ENCODE results near the gene SH2B2.

The SH2B2 gene

GRCh38 chr7:102258073-102258748 is 28.5 kb upstream of the SH2B2 start:
- Mint-ChIP-seq H3K36me3 (ENCODE audit: low read depth) (no peaks in the 10 kb centered on the region), H3K4me1 (ENCODE audit: low read depth) (no peaks in the 10 kb centered on the region), H3K27me3 (ENCODE audit: low read depth) (no peaks in the 10 kb centered on the region), H3K27ac (no peak overlapping the region), H3K4me3 (no peak overlapping the region), H3K9me3 (no peaks in the 10 kb centered on the region)

DNA sequence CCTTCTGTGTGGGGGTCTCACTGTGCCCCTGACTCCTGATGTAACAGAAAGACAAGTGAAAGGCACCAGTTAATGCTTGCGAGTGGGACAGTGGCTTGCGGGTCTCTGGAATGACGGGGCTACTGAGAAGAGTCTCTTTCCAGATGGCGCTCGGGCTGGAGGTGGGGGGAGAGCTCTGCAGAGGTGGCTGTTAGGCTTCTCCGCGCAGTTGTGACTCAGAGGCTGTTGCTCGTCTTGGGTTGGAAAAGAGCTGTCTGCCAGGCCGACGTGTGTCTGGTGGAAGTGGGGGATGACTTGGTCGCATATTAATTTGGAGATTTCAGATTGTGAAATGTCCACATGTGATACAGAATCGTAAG is 27.9 kb upstream of the SH2B2 start:
- Mint-ChIP-seq H3K27me3 (ENCODE audit: low read depth) (no peaks in the 10 kb centered on the region), H3K27ac (no peak overlapping the region), H3K36me3 (ENCODE audit: low read depth) (no peaks in the 10 kb centered on the region), H3K4me3 (no peak overlapping the region), H3K9me3 (no peaks in the 10 kb centered on the region), H3K4me1 (ENCODE audit: low read depth) (no peaks in the 10 kb centered on the region)

- Mint-ChIP-seq H3K27me3 (ENCODE audit: low read depth) (no peaks in the 10 kb centered on the region), H3K9me3 (no peaks in the 10 kb centered on the region), H3K36me3 (ENCODE audit: low read depth) (no peaks in the 10 kb centered on the region), H3K27ac (no peak overlapping the region), H3K4me3 (no peak overlapping the region), H3K4me1 (ENCODE audit: low read depth) (no peaks in the 10 kb centered on the region)
These were observed 25.8 kb upstream of the SH2B2 start for GRCh38 chr7:102260856-102261255.

GRCh38 chr7:102261451-102261850 is 25.2 kb upstream of the SH2B2 start:
- Mint-ChIP-seq H3K27ac (no peak overlapping the region), H3K36me3 (ENCODE audit: low read depth) (no peaks in the 10 kb centered on the region), H3K27me3 (ENCODE audit: low read depth) (no peaks in the 10 kb centered on the region), H3K4me3 (no peak overlapping the region), H3K9me3 (no peaks in the 10 kb centered on the region), H3K4me1 (ENCODE audit: low read depth) (no peaks in the 10 kb centered on the region)

DNA sequence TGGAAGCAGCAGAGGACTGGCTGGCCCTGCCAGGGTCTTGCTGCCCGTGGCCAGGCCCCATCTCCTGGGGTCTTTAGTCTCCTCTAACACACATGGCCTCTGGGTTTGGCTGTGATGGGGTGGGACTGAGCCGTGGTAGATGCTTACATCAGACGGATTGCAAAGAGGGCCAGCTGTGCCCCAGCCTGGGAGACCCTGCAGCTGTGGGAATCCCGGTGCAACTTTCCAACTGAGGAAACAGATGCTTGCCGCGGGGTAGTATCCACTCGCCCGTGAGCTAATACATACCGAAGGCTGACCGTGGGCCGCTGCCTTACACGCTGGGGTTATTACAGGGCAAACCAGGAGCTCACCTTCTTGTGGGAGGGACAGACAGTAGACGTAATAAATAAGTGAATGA is 24.1 kb upstream of the SH2B2 start:
- no peaks in the 10 kb centered on the region for H3K27me3 Mint-ChIP-seq (ENCODE audit: low read depth)
- H3K4me3 Mint-ChIP-seq = no peak overlapping the region
- H3K4me1 Mint-ChIP-seq (ENCODE audit: low read depth) = no peaks in the 10 kb centered on the region
- no peak overlapping the region for H3K27ac Mint-ChIP-seq
- no peaks in the 10 kb centered on the region for H3K36me3 Mint-ChIP-seq (ENCODE audit: low read depth)
- H3K9me3 Mint-ChIP-seq = no peaks in the 10 kb centered on the region

- Mint-ChIP-seq H3K9me3 (no peaks in the 10 kb centered on the region), H3K27me3 (ENCODE audit: low read depth) (no peaks in the 10 kb centered on the region), H3K27ac (no peak overlapping the region), H3K4me3 (no peak overlapping the region), H3K4me1 (ENCODE audit: low read depth) (no peaks in the 10 kb centered on the region), H3K36me3 (ENCODE audit: low read depth) (no peaks in the 10 kb centered on the region)
These were observed 22.2 kb upstream of the SH2B2 start for GRCh38 chr7:102264367-102264891.

GRCh38 chr7:102266541-102266940 is 20.1 kb upstream of the SH2B2 start:
- no peaks in the 10 kb centered on the region for H3K36me3 Mint-ChIP-seq (ENCODE audit: low read depth)
- H3K4me3 Mint-ChIP-seq = no peak overlapping the region
- H3K27ac Mint-ChIP-seq = no peak overlapping the region
- no peaks in the 10 kb centered on the region for H3K9me3 Mint-ChIP-seq
- H3K27me3 Mint-ChIP-seq (ENCODE audit: low read depth) = no peaks in the 10 kb centered on the region
- H3K4me1 Mint-ChIP-seq (ENCODE audit: low read depth) = no peaks in the 10 kb centered on the region

- H3K27me3 Mint-ChIP-seq (ENCODE audit: low read depth) = no peaks in the 10 kb centered on the region
- no peaks in the 10 kb centered on the region for H3K9me3 Mint-ChIP-seq
- no peak overlapping the region for H3K4me3 Mint-ChIP-seq
- H3K36me3 Mint-ChIP-seq (ENCODE audit: low read depth) = no peaks in the 10 kb centered on the region
- peaks cover 2% of the 10 kb centered on the region for H3K4me1 Mint-ChIP-seq (ENCODE audit: low read depth)
- H3K27ac Mint-ChIP-seq = no peak overlapping the region
These were observed 18.0 kb upstream of the SH2B2 start for GRCh38 chr7:102268635-102269034.

DNA sequence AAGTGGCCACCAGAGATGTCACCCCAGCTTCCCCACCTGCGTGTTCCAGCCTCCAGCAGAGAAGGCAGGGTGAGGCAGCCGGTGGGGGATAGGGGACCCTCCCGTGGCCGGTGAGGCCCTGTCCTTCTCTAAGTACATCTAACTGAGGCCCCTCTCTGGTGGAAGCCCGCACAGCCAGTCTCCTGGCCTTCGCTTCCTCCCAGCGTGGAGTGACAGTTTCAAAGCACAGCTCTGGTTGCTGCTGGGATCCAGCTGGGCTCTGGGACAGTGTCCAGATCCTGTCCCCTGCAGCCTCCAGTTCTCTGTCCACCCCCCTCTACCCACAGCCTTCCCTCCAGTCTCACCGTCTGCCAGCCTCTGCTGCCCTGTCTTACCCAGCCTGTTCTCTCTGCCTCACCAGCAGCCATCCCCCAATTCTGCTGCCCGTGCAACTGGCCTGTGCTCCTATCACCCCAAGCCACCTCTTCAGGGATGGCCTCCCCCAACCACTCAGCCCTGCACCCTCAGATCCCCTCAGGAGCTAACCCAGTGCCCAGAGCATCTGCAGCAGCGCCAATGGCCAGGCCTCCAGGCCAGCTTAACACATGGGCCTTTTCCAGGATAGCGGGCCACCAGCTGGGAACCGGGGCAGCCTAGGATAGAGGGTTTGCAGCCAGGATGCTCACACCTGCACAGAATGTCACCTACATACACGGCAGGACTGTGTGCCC is 16.3 kb upstream of the SH2B2 start:
- Mint-ChIP-seq H3K4me3 (no peak overlapping the region), H3K9me3 (no peaks in the 10 kb centered on the region), H3K36me3 (ENCODE audit: low read depth) (no peaks in the 10 kb centered on the region), H3K4me1 (ENCODE audit: low read depth) (peaks cover 2% of the 10 kb centered on the region), H3K27me3 (ENCODE audit: low read depth) (no peaks in the 10 kb centered on the region), H3K27ac (no peak overlapping the region)

- H3K9me3 Mint-ChIP-seq = no peaks in the 10 kb centered on the region
- no peak overlapping the region for H3K27ac Mint-ChIP-seq
- no peak overlapping the region for H3K4me3 Mint-ChIP-seq
These were observed 15.4 kb upstream of the SH2B2 start for GRCh38 chr7:102271158-102271798.

GRCh38 chr7:102272075-102272916 is 14.4 kb upstream of the SH2B2 start:
- Mint-ChIP-seq H3K27me3 (ENCODE audit: low read depth) (no peaks in the 10 kb centered on the region), H3K27ac (no peak overlapping the region), H3K9me3 (no peaks in the 10 kb centered on the region), H3K4me3 (no peak overlapping the region), H3K4me1 (ENCODE audit: low read depth) (peaks cover 2% of the 10 kb centered on the region), H3K36me3 (ENCODE audit: low read depth) (no peaks in the 10 kb centered on the region)

More at GRCh38 chr7:102271158-102271798, 15.4 kb upstream of the SH2B2 start:
- Mint-ChIP-seq H3K36me3 (ENCODE audit: low read depth) (no peaks in the 10 kb centered on the region), H3K4me1 (ENCODE audit: low read depth) (peaks cover 2% of the 10 kb centered on the region), H3K27me3 (ENCODE audit: low read depth) (no peaks in the 10 kb centered on the region)

DNA sequence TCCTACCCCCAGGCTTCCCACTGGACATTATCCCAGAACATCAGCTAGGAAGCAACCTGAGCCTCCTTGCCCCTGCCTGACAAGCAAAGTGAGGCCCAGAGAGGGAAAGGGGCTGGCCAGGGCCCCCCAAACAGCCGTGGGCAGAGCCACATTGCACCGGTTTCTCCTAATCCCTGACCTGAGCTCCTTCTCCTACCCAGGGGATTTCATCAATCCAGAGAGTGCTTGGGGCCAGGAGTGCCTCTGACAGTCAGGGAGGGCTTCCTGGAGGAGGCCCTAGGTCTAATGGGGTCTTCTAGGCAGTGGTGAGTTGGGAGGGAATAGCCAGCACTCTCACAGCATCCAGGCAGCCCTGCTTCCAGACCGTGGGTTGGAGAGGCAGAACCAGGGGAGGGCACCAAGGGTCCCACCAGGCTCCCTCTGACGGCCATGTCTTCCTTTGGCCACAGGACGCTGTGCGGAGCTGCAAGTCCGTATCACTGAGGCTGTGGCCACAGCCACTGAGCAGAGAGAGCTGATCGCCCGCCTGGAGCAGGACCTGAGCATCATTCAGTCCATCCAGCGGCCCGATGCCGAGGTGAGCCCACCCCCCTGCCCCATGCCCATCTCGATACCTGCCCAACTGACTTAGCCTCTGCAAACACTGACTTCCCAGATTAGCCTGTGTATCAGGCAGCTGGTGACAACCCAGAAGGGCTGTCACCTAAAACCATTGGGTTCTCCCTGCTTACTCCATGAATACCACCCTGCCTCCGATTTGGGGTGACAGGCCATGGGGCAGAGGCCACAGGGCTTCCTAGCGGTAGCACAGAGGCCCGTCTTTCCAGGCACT is 13.5 kb upstream of the SH2B2 start:
- Mint-ChIP-seq H3K9me3 (no peaks in the 10 kb centered on the region), H3K36me3 (ENCODE audit: low read depth) (no peaks in the 10 kb centered on the region), H3K4me3 (no peak overlapping the region), H3K27me3 (ENCODE audit: low read depth) (no peaks in the 10 kb centered on the region), H3K27ac (no peak overlapping the region), H3K4me1 (ENCODE audit: low read depth) (peaks cover 2% of the 10 kb centered on the region)

DNA sequence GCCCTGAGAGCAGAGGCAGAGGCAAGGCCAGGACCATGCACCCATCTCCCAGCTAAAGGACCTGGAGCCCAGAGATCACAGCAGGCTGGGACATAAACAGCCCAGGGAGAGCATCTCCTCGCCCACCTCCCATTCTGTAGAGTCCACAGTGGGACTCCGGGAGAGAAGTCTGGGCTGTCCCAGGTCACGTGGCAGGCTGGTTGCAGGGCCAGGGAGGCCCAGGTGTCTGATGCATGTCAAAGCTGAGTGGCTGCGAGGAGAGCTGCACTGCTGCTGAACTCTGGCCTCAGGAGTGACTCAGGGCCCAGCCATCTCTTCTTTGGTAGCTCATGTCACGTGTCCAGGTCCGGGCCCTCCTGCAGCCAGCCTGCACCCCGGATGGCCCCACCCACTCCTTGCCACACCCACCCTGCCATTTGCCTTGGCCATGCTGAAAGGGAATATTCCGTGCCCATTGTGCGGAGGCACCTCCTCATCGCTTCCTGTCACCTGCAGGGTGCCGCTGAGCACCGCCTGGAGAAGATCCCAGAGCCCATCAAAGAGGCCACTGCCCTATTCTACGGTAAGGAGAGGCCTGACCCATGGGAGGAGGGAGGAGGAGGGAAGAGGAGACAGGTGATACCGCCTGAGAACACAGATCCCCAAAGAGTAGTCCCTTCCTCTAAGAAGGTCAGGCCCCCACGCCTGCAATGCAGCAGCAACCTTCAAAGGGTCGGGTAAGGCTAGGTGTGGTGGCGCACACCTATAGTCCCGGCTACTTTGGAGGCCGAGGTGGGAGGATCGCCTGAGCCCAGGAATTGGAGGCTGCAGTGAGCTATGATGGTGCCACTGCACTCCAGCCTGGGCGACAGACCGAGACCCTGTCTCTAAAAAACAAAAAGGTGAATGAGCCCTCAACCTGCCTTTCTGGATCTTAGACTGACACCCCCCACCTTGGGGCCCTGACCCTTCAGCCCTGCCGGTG is 12.6 kb upstream of the SH2B2 start:
- Mint-ChIP-seq H3K27me3 (ENCODE audit: low read depth) (no peaks in the 10 kb centered on the region), H3K36me3 (ENCODE audit: low read depth) (no peaks in the 10 kb centered on the region), H3K4me3 (no peak overlapping the region), H3K9me3 (no peaks in the 10 kb centered on the region), H3K27ac (no peak overlapping the region), H3K4me1 (ENCODE audit: low read depth) (peaks cover 2% of the 10 kb centered on the region)

All from T-helper 1 cell treated with Interleukin-12 subunit alpha and Interleukin-12 subunit beta and Interleukin-4 antibody, amounts not matched to agents 30 μg/mL and 1 μg/mL, for 36 hours (primary cell).